Endothelial cell (in vitro differentiated cells): ENCODE results near the gene DLG1. TPM values are rescaled to one million over a fixed set of nuclear protein-coding genes. Genes with fewer than 3 reads are reported as not detected.
A peak's percentile ranks its signal among the peaks of the same experiment; 100 is the strongest.

Experiments
- DNase-seq: peaks from one replicate; pipeline ENCODE4 v3.0.0; 2021; ENCODE audit warnings: low spot score
- H3K27ac Mint-ChIP-seq: one replicate; pipeline ENCODE4 v1.8.0; 2021; ENCODE audit warnings: mixed read lengths, inconsistent platforms; ENCODE audit not compliant: unreplicated experiment
- H3K27me3 Mint-ChIP-seq: one replicate; pipeline ENCODE4 v1.8.0; 2021; ENCODE audit warnings: mild to moderate bottlenecking, moderate library complexity, mixed read lengths, inconsistent platforms; ENCODE audit not compliant: unreplicated experiment
- H3K36me3 Mint-ChIP-seq: one replicate; pipeline ENCODE4 v1.8.0; 2021; ENCODE audit warnings: mild to moderate bottlenecking, low read depth, mixed read lengths, inconsistent platforms; ENCODE audit not compliant: unreplicated experiment
- H3K4me1 Mint-ChIP-seq: one replicate; pipeline ENCODE4 v1.8.0; 2021; ENCODE audit warnings: mild to moderate bottlenecking, mixed read lengths, inconsistent platforms; ENCODE audit not compliant: unreplicated experiment
- H3K4me3 Mint-ChIP-seq: one replicate; pipeline ENCODE4 v1.8.0; 2021; ENCODE audit warnings: mild to moderate bottlenecking, mixed read lengths, inconsistent platforms; ENCODE audit not compliant: unreplicated experiment
- H3K9me3 Mint-ChIP-seq: one replicate; pipeline ENCODE4 v1.8.0; 2021; ENCODE audit warnings: mixed read lengths, inconsistent platforms; ENCODE audit not compliant: unreplicated experiment
- total RNA-seq: library from RNA; stranded (reverse); fragmentation: NEBNext Ultra II Directional; extraction: Animal tissue kit (Norgen Biotek cat#: 25700); gene quantifications from one replicate; pipeline ENCODE4 v1.2.1, GENCODE V29; 2021; ENCODE audit not compliant: unreplicated experiment
- TF ChIP-seq, protein P1 (sequence below): fragments of 200-600 bp; sonication (generic); IDR thresholded peaks from one replicate; pipeline ENCODE4 v1.5.0; 2021; ENCODE audit warnings: antibody characterized with exemption; ENCODE audit not compliant: unreplicated experiment

Gene DLG1
- total RNA-seq, 1 donor from 2014 or later: 75.5 TPM

DNA sequence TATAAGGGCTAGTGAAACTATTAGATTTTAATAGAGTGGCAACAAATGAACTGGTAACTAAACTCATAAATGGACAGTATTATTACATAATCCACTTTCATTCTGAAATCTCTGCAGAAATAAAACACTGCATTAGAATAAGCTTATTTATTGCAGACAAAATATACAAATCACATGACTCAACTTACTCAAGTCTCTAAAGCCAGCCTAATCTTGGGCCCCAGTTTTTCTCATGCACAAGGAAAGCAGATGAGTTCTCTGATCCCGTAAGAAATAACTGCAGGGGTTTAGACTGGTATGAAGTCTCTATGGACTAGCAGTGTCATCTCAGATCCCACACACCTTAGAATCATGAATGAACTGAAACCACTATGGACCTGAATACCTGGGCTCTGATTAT, 5.8 kb downstream of the DLG1 start:
- Mint-ChIP-seq H3K9me3 (no peaks in the 10 kb centered on the region), H3K4me1 (peaks cover 28% of the 10 kb centered on the region), H3K36me3 (peaks cover 16% of the 10 kb centered on the region), H3K27ac (no peak overlapping the region), H3K4me3 (no peak overlapping the region), H3K27me3 (no peaks in the 10 kb centered on the region)
- no peak for DNase-seq
- TF ChIP-seq, protein P1, sequence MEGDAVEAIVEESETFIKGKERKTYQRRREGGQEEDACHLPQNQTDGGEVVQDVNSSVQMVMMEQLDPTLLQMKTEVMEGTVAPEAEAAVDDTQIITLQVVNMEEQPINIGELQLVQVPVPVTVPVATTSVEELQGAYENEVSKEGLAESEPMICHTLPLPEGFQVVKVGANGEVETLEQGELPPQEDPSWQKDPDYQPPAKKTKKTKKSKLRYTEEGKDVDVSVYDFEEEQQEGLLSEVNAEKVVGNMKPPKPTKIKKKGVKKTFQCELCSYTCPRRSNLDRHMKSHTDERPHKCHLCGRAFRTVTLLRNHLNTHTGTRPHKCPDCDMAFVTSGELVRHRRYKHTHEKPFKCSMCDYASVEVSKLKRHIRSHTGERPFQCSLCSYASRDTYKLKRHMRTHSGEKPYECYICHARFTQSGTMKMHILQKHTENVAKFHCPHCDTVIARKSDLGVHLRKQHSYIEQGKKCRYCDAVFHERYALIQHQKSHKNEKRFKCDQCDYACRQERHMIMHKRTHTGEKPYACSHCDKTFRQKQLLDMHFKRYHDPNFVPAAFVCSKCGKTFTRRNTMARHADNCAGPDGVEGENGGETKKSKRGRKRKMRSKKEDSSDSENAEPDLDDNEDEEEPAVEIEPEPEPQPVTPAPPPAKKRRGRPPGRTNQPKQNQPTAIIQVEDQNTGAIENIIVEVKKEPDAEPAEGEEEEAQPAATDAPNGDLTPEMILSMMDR: no peak

DNA sequence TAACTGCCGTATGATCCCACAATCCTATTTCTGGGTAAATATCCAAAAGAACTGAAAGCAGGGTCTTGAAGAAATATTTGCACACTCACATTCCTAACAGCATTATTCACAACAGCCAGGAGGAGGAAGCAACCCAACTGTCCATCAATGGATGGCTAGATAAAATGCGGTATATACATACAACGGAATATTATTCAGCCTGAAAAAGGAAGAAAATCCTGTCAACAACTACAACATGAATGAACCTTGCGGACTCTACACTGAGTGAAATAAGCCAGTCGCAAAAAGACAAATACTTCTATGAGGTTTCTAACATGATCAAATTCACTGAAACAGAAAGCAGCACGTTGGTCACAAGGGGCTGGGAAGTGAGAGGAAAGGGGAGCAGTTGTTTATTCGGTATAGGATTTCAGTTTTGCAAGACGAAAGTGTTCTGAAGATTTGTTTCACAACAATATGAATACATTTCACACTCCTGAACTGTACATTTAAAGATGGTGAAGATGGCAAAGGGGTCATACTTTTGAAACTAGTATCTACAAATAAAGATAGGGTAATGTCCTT, 6.2 kb downstream of the DLG1 start:
- Mint-ChIP-seq H3K4me1 (peaks cover 27% of the 10 kb centered on the region), H3K4me3 (no peak overlapping the region), H3K9me3 (no peaks in the 10 kb centered on the region), H3K27ac (peak overlapping the region; percentile 14), H3K27me3 (no peaks in the 10 kb centered on the region), H3K36me3 (peaks cover 16% of the 10 kb centered on the region)
- TF ChIP-seq, protein P1: no peak
- no peak for DNase-seq

DNA sequence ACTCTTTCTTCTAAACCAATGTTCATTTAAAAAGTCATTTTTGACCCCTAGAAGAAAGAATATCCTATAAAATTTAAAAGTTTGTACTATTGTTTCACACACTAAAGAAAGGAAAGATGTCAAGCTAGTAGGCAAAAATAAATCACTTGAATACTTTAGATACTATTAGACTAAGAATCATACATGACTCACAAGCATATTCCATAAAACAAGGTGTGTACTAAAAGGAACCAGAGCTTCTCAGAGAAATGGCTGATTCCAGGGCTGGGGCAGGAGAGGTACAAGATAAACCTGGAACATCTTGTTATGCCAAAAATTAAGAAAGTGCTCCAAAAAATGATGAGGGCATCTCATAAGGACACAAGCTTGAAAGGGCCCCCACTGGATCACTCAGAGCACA, 8.7 kb downstream of the DLG1 start:
- DNase-seq: no peak
- Mint-ChIP-seq H3K27ac (no peak overlapping the region), H3K36me3 (peaks cover 29% of the 10 kb centered on the region)

DNA sequence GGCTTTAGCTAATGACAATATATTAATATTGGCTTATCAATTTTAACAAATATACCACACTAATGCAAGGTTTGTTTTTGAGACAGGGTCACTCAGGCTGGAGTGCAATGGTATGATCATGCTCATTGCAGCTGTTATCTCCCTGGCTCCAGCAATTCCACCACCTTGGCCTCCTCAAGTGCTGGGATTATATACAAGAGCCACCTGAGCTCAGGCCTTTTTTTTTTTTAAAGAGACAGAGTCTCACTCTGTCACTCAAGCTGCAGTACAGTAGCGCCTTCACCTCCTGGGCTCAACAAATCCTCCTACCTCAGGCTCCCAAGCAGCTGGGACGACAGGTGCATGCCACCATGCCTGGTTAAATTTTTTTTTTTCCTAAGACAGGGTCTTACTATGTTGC, 11.7 kb downstream of the DLG1 start:
- no peak overlapping the region for H3K4me3 Mint-ChIP-seq
- H3K27ac Mint-ChIP-seq: no peak overlapping the region
- TF ChIP-seq, protein P1: no peak
- DNase-seq: no peak
- no peaks in the 10 kb centered on the region for H3K9me3 Mint-ChIP-seq
- peaks cover 27% of the 10 kb centered on the region for H3K36me3 Mint-ChIP-seq
- H3K4me1 Mint-ChIP-seq: peaks cover 15% of the 10 kb centered on the region
- no peaks in the 10 kb centered on the region for H3K27me3 Mint-ChIP-seq

More for the DNA sequence above, 8.7 kb downstream of the DLG1 start:
- Mint-ChIP-seq H3K27me3 (no peaks in the 10 kb centered on the region), H3K4me1 (peaks cover 22% of the 10 kb centered on the region), H3K9me3 (no peaks in the 10 kb centered on the region), H3K4me3 (no peak overlapping the region)
- TF ChIP-seq, protein P1: no peak

DNA sequence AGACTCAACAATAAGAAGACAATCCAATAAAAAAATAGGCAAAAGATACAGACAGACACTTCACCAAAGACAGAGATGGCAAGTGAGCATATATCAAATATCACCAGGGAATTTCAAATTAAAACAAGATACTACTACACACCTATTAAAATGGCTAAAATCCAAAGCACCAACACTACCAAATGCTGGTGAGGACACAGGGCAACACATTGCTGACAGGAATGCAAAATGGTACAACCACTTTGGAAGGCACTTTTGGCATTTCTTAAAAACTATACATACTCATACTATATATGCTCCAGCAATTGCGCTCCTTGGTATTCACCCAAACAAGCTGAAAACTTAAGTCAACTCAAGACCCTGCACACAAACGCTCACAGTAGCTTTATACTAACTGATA, 12.9 kb downstream of the DLG1 start:
- no peak for DNase-seq
- Mint-ChIP-seq H3K4me1 (peaks cover 6% of the 10 kb centered on the region), H3K9me3 (no peaks in the 10 kb centered on the region), H3K4me3 (no peak overlapping the region), H3K27me3 (no peaks in the 10 kb centered on the region), H3K27ac (no peak overlapping the region), H3K36me3 (peaks cover 24% of the 10 kb centered on the region)
- TF ChIP-seq, protein P1: no peak
